PFSK-1 (cell line): ENCODE results near the gene AFDN.

ENCODE experiments used
- POLR2AphosphoS5 ChIP-seq: IDR thresholded peaks from 2 replicates; pipeline ENCODE4 v1.6.1; 2012; ENCODE audit warnings: low read depth, mild to moderate bottlenecking, control low read depth, low read length, moderate library complexity
- REST ChIP-seq, 2 experiments: IDR thresholded peaks; 2 replicates each; pipeline versions ENCODE4 v1.6.1 to v1.8.0; 2011 to 2012; ENCODE audit warnings: low read depth in 2 of 2, low read length in 2 of 2, control low read depth in 1 of 2, inconsistent platforms in 1 of 2, mild to moderate bottlenecking in 1 of 2, moderate library complexity in 1 of 2; ENCODE audit not compliant: insufficient read depth in 1 of 2
- TAF1 ChIP-seq: IDR thresholded peaks from 2 replicates; pipeline ENCODE4 v1.6.1; 2012; ENCODE audit warnings: low read length, control low read depth, borderline replicate concordance; ENCODE audit not compliant: insufficient read depth

GRCh38 chr6:167841981-167842380 is 15.3 kb downstream of the AFDN start:
- TF ChIP-seq POLR2AphosphoS5 (no peak), REST (IDR thresholded peaks at IDR 0.05; ENCODE audit: insufficient read depth in 1 of 2, low read depth in 2 of 2, low read length in 2 of 2) (no peak), TAF1 (no peak)
